NCI-H146 treated with DMSO at 0.1 percent for 48 hours (cell line): Measurements from ENCODE around the gene COL28A1.

Experiments used
- DNase-seq: peaks from one replicate; lab custom pipeline; 2025; ENCODE audit not compliant: unreplicated experiment; lab: John Stamatoyannopoulos, UW

The COL28A1 gene

DNA sequence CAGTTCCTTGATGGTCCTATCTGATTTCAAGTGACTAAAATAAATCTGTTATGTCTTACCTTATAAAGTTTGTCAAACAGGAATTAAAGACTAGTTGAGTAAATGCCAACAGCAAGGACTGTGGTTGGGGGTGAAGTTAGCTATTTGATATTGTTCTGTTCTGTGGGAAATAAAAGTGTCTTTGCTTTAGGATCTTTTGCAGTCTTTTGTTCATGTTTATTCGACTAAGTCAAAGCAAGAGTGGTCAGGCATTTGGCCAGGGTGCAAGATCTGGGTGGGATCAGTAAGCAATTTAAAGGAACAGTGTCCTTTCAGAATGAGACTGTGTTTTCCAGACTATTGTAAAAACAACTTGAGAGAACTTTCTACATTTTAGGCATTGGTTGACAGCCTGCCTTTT lies at the start of gene COL28A1:
Gene COL28A1, minus strand, starts transcription at position 183 of the 400 bp plus-strand sequence. CDS start 2,998 bp downstream, outside the sequence.
- DNase-seq, result no peak

DNA sequence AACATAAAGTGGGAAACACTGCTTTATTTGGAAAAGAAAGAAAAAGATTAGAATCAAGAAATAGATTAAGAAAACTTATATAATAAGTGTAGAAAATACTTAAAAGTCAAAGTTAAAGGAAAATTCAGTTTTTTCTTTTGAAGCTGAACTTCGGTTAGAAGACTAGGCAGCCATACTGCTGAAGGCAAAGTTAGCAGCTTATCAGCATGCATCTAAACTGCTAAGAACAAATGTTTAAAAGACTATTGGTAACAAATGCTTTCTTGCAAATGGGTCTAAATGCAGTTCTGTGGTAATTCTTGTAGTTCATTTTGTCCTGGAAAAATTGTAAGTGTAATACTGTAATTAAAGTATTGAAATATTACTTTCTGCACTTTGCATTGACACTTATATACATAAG lies 49.0 kb upstream of the COL28A1 start:
- no peak for DNase-seq

DNA sequence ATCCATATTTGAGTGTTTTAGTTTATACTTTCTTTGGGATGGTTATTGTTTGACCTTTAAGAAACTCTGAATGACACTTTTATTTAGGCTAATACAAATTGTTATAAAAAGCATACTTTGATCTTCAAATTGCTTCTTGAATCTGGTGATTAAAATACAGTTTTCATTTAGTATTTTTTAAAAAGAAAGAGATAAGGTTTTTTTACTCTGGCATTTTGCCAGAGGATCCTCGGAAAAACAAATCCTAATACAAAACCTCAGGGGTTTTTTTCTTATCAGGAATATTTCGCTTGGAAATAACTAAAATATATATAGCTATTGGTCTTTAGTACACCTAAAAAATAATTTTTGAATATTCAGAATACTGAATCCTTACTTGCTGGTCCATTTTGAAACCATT lies 48.1 kb upstream of the COL28A1 start:
- no peak for DNase-seq

DNA sequence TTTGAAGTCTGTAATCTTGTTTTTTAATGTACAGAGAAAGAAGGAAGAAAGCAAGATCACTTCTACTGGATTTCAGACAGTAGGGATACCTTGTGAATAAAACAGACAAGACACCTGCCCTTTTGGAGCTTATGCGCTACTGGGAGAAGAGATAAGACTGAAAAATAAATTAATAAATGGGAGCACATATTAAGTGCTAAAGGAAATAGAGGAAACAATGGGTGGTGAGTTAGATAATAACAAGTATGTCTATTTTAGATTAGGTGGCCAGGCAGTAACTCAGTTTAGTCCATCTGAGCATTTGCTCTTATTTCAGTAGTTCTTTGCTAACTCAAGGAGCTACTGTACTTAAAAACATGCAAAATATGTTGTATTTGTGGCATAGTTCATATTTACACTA lies 46.9 kb upstream of the COL28A1 start:
- no peak for DNase-seq

DNA sequence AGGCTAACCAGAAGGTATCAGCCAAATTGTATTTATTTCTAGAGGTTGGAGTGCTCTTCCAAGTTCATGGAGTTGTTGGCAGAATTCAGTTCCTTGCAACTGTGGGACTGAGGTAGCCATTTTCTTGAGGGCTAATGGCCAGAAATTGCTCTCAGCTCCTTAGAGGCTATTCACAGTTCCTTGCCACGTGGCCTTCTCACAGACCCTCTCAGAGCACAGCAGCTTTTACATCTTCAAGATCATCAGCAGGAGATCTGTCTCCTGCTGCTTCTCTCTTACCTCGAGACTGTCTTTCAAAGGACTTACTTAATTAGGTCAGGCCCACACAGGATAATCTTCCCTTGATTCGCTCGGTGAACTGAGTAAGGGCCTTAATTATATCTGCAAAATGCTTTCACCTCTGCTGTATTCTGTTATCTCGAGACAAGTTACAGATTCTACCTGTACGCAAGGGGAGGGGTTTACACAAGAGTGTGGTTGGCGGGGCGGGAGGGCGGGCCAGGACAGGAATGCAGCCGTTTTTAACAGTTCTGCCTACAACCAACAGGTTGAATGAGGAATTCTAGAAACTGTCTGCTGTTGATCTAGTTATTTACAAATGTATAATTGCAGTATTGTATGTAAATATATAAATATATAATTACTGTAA lies 46.0 kb upstream of the COL28A1 start:
- DNase-seq, result no peak

DNA sequence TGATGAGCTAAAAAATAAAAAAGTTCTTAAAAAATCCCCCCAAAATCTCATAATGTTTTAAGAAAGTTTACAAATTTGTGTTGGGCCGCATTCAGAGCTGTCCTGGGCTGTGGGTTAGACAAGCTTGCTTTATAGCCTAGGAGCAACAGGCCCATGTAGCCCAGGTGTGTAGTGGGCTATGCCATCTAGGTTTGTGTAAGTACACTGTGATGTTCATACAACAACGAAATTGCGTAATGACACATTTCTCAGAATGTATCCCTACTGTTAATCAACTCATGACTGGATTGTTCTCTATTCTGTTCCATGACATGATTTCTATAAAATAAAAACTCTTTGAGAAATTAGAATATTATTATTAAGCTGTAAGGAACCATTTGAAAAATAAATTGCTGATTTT lies 44.0 kb upstream of the COL28A1 start:
- DNase-seq, result no peak

DNA sequence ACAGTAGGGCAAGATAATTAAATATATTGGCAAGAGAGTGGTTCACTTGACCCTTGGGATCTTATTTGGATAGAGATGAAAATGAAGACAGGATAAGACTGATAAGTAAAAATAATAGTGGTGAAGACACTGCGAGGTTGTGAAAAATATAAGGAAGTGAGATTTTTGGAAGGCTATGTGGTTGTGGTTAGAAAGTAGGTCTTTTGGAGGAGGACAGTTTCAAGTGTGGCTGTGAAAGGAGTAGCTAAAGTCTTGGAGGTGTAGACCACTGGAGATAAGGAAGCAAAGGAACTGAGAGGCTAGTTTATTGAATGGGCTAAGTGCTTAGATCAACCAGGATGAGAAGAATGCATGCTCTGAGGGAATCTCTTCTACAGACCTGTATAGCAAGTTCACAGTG lies 42.2 kb upstream of the COL28A1 start:
- no peak for DNase-seq

DNA sequence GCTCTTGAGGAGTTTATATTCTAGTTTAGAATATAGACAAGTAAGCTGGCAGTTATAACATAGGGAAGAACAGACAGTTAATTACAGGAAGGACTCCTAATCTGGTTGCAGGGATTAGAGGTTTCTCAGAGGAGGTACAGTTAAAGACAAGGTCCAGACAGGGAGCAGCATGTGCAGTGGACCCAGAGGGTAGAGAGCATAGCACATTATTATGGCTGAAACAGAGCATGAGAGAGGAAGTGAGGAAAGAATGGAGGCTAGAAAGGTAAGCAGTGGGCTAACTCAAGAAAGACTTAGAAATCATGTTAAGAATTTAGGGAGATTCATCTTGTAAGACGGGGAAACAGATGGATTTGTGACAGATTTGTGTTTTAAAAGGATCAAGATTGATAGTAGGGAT lies 40.7 kb upstream of the COL28A1 start:
- DNase-seq, result no peak

DNA sequence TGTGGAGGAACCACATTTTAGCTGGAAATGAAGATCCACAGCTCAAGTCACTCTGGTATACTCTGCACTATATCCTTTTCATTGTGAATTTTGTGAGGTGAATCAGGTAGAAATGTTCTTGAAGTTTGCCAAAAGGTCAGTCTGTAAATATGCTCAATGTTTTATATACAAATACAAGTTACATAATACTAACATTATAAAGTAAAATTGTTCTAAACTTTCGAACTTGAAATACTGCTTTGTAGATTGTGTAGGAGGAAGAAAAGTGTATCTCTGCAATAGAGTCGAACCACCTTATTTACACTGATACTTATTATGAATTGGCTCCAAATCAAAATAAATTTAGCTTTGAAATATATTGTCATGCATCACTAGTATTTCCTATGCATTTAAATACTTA lies 38.0 kb upstream of the COL28A1 start:
- no peak for DNase-seq

DNA sequence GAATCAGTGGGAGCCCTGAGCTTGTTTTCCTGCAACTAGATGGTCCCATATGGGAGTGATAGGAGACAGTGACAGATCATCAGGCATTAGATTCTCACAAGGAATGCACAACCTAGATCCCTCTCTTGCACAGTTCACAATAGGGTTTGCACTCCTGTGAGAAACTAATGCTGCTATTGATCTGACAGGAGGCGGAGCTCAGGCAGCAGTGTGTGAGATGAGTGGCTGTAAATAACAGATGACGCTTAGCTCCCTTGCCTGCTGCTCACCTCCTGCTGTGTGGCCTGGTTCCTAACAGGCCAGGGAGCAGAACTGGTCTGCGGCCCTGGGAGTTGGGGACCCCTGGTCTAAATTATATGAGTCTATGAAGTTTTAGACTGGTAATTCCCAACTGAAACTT lies 34.9 kb upstream of the COL28A1 start:
- DNase-seq, result no peak

DNA sequence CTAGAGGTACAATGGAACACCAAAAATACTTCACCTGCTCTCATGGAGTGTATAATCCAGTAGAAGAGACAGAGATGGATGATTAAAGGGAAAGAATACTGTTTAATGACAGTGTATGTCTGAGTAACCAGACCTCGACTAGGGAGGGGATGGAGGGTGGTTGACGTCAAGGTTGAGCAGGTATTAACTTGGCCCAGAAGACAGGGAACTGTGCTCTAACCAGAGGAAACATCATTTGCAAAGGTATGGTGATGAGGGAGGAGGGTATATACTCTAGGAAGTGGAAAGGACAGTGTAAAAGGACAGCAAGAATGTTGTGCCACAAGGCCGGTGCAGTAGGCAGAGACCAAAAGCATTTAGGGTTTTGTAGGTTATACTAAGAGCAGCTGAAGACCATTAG lies 33.9 kb upstream of the COL28A1 start:
- no peak for DNase-seq

DNA sequence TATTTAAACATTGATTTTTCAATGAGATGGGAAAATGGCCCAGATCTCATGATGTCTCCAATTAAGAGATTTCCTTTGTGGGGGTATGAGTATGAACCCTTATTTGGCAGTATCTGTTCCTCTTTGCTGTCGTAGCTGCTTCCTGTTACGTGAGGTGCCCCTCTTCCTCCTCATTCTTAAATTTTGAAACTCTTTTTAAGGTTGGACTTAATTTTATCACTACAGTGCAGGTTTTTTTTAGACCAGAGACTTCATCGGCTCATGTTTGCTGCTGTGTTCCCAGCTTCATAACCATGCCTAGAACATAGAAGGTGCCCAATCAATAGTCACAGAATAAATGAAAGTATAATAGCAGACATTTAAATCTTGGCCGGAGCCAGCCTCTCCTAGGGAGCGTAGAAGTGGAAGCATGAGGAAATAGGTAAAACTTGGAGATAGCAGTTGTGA lies 33.4 kb upstream of the COL28A1 start:
- DNase-seq, result no peak

DNA sequence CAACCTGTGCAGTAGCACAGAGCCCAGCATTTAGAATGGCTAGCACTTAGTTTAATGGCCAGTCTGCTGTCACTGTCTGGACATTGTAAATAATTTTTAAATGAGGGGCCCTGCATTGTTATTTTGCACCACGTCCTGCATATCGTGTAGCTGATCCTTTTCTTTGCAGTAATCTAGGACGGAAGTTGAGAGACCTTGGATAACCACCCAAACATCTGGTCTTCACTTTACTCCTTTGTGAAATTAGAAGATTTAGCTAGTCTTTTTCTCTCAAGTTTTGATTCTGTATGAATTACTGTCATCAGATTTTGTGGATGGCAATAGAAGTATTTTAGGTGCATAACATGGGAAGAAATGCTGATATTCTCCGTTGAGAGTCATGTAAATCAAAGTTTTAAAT lies 32.9 kb upstream of the COL28A1 start:
- no peak for DNase-seq

DNA sequence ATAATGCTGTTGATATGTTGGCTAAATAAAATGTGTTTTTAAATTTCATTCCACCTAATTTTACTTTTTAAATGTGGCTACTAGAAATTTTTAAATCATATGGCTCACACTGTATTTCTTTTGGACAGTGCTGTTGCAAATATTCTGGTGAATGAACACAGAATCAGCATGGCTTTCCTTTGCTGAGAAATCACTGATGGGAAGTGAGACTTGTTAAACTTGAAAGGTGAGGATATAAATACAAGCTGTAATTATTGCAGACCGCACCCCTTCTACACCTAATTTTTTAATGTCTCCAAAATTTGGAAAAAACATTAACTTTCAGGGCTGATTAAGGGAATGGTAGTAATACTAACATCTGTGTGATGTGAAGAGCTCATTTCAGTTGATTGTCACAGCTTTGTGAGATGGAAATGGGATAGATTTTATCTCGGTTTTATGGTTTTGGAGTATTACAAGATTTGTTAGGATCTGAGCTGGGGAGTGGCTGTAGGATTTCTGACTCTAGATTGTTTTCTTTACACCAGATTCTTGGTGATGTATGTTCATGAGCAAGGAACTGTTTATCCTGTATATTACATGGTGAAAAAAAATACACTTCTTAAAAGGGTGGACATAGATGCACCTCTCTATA lies 32.3 kb upstream of the COL28A1 start:
- no peak for DNase-seq

DNA sequence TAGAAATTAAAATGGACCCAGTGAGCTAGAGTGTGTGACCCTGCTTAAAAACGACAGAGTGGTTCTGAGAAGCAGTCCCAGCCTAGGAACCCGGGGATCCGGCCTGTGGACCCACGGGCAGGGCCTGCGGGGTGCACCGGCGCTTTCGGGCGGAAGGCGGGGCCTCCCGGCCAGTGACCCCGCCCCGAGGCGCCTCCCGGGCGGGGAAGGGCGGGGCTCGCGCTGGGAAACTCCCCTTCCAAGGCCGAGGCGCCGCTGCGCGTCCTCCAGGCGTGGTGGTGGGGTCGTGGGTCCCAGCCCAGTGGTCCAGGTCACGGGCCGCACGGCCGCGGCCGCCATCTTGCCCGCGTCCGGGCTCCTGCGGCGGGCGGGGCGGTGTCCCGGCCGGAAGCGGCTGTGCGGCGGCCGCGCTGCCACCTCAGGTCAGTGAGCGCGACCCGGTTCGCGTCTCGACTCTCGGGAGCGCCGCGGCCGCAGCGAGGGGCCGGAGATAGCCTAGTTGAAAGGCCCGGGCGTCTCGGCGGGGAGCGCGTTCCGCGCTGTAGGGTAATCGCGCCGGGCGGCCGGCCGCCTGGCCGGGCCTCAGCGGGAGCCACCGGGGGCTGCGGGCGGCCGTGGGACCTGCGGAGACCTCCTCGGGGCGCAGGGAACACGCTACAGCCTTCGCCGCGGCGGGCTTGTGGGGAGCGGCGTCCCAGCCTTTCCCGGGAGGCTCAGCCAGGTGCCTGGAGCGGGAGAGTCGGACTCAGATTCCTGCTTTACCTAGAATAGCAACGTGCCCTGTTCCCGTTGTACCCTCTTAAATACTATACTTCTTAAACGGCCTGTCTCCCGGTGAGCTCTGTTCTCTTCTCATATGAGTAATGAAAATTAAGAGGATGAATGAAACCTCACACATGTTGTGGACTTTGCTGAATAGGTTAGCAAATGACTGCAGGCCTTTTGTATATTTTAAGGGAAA lies 31.3 kb upstream of the COL28A1 start, which contains the start of gene MIOS:
Gene MIOS, plus strand, starts transcription at position 234 of the 961 bp plus-strand sequence. CDS start 5,592 bp downstream, outside the sequence.
- DNase-seq, result peak; percentile 41

DNA sequence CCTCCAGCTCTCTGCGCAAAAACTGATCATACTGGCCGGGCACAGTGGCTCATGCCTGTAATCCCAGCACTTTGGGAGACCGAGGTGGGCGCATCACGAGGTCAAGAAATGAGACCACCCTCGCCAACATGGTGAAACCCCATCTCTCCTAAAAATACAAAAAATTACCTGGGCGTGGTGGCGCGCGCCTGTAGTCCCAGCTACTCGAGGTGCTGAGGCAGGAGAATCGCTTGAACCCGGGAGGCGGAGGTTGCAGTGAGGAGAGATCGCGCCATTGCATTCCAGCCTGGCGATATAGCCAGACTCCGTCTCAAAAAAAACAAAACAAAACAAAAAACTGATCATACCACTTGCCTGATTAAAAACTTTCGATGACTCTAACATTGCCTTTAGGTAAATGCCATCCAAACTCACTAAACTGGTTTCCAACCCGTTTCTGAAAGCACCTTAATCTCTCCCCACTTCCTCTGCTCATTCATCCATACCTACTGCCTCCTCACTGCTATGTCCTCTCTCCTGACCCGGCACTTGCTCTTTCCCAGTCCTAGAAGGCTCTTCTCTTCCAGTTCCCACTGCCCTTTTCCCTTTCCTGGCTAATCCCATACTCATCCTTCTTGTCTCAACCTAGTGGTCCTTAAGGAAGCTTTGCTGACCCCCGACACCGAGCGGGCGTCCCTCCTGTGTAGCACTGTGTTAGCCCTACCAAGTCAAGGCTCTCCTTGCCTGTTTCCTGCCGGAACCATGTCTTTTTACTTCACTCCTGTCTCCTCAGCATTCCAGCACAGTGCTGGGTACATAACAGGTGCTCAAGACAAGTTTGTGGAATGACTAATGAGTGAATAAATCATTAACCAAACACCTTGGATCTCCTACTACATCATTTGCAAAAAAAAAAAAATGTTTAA lies 30.3 kb upstream of the COL28A1 start:
- no peak for DNase-seq

DNA sequence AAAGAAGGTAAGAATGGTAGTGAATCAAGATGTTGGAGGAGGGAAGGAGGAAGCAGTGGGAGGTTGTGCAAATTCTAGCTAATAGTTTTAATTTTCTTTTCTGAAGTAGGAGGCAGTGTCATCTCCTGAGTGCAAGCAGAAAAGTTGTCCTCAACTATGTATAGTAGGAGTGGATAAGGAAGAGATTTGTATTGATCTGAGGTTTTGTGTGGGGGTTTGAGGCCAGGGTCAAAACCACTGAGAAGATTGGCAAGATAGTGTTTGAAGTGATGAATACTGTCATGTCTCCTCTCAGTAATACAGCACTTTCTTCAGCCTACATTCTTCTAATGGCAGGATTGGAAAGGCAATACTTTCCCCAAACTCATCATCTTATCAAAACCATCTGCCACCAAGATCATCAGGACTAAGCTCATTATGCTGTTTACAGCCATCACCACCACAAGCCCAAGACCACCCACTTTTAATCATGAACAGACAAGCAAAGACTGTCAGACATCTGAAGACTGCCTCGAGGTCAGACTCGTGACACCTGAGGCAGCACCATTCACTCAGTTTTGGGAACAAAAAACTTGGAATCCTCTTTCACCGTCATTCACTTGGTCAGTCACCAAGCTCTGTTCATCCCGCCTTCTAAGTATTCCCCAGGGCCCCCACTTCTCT lies 29.5 kb upstream of the COL28A1 start:
- no peak for DNase-seq

DNA sequence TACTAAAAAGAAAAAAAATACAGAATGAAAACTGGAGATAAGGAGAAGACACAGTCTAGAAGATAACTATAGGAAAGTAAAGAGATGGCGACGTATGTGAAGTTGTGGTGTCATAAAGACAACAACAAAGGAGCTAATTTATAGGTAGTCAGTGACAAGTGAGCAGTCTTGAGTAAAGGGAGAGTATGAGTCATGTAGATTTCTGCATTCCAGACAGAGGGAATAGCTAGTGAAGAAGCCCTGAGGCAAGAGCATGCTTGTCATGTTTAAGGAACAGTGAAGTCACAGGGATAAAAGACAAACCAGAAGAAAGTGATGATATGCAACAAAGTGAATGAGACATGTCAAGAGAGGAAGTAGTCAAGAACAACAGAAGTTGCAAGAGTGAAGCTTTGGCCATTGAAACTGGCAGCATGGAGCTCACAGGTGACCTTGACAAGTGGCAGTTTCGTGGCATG lies 28.7 kb upstream of the COL28A1 start:
- DNase-seq, result no peak

DNA sequence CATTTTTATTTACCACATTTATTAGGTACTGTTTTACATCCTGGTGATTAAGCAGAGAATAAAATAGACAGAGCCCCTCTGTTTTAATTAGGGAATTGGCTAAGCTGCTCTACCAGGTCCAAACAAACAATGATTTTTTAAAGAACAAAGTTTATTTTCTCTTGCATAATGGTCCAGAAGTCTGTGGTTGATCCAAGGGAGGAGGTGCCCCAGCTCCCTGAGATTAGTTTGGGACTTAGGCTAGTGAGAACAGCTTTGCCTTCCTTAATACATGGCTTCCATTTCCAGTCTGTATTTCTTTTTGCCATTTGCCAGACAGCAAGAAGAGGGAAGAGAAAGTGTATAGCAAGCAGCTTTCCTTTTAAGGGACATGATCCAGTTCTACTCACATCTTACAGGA lies 28.1 kb upstream of the COL28A1 start:
- DNase-seq, result no peak

DNA sequence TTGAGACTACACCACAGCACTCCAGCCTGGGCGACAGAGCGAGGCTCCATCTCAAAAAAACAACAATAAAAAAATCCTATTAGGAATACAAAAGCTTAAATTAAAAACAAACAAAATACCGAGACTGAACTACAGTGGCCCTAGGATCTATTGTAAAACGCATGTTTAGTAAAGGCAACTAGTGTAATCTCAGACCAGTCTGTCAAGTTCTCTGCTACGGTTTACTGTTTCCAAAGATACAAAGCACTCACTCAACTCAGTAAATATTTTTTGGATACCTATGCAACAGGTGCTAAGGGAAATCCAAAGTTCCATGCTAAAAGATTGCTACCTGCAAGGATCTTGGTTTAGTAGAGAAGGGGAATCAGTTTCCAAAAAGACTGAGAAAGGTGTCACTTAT lies 27.6 kb upstream of the COL28A1 start:
- no peak for DNase-seq
